Stimulated activated CD4-positive, alpha-beta T cell treated with anti-CD3 and anti-CD28 coated beads, Interleukin-15, amount 100 ng/mL, for 48 hours (primary cell): ENCODE measurements around the gene ALS2CL.

ENCODE experiments used
- DNase-seq, 2 donors: peaks; one replicate each; pipeline ENCODE4 v3.0.0-alpha.2; 2020; ENCODE audit warnings: low read depth in 2 of 2

ALS2CL gene

GRCh38 chr3:46676601-46677410, 16.7 kb downstream of the ALS2CL start:
- no peak for DNase-seq

GRCh38 chr3:46675843-46676567, 17.5 kb downstream of the ALS2CL start:
- DNase-seq = no peak

- DNase-seq = no peak
These were observed 18.1 kb downstream of the ALS2CL start for GRCh38 chr3:46675426-46675825.

- no peak for DNase-seq
These were observed 19.2 kb downstream of the ALS2CL start for GRCh38 chr3:46674031-46674845.

GRCh38 chr3:46673151-46674030, 20.1 kb downstream of the ALS2CL start:
- no peak for DNase-seq

- no peak for DNase-seq
These were observed 21.2 kb downstream of the ALS2CL start for GRCh38 chr3:46672349-46672695.

- DNase-seq = no peak
These were observed 21.7 kb downstream of the ALS2CL start for GRCh38 chr3:46671541-46672348.

- DNase-seq = no peak
These were observed 22.5 kb downstream of the ALS2CL start for GRCh38 chr3:46670891-46671427.

- no peak for DNase-seq
These were observed 23.2 kb downstream of the ALS2CL start for GRCh38 chr3:46670000-46670890.

- DNase-seq = no peak
These were observed 24.1 kb downstream of the ALS2CL start for GRCh38 chr3:46669191-46669999.

GRCh38 chr3:46668591-46668990, 24.9 kb downstream of the ALS2CL start:
- no peak for DNase-seq

- DNase-seq = no peak
These were observed 25.4 kb downstream of the ALS2CL start for GRCh38 chr3:46668116-46668515.

GRCh38 chr3:46667657-46668056, 25.8 kb downstream of the ALS2CL start:
- no peak for DNase-seq

GRCh38 chr3:46667061-46667621, 26.3 kb downstream of the ALS2CL start:
- no peak for DNase-seq

- DNase-seq = no peak
These were observed 27.0 kb downstream of the ALS2CL start for GRCh38 chr3:46666453-46666845.

- DNase-seq = no peak
These were observed 27.6 kb downstream of the ALS2CL start for GRCh38 chr3:46665763-46666452.

- DNase-seq = no peak
These were observed 28.3 kb downstream of the ALS2CL start for GRCh38 chr3:46664971-46665762.
